GM23248 (cell line): ENCODE measurements around the gene THEM4. TPM values are rescaled to one million over a fixed set of nuclear protein-coding genes. Genes with fewer than 3 reads are reported as not detected.
A peak's percentile ranks its signal among the peaks of the same experiment; 100 is the strongest.
"Not testable (repeated sequence)": the region's sequence is repeated elsewhere in the genome, so short reads cannot be mapped to it uniquely, and the experiment has no call there.

Experiments
- DNase-seq: peaks from one replicate; pipeline ENCODE4 v3.0.0-alpha.2; 2015
- H2AFZ ChIP-seq: fragments of 200-600 bp; sonication (generic); 2 replicates; pipeline ENCODE4 v1.6.1; 2016; ENCODE audit warnings: antibody characterized with exemption
- H3F3A ChIP-seq: fragments of 200-600 bp; sonication (generic); 2 replicates; pipeline ENCODE4 v1.6.1; 2016; ENCODE audit warnings: mild to moderate bottlenecking, antibody characterized with exemption, mixed run types; ENCODE audit not compliant: insufficient read depth
- H3K27ac ChIP-seq: fragments of 200-600 bp; sonication (generic); 2 replicates; pipeline ENCODE4 v1.5.1; 2016; ENCODE audit warnings: mild to moderate bottlenecking
- H3K27me3 ChIP-seq: fragments of 200-600 bp; sonication (generic); replicated peaks from 2 replicates; pipeline ENCODE4 v1.6.1; 2016; ENCODE audit warnings: mild to moderate bottlenecking; ENCODE audit not compliant: insufficient read depth
- H3K36me3 ChIP-seq: fragments of 200-600 bp; sonication (generic); 2 replicates; pipeline ENCODE4 v1.6.1; 2016; ENCODE audit warnings: low read depth, mild to moderate bottlenecking
- H3K4me1 ChIP-seq: fragments of 200-600 bp; sonication (generic); 2 replicates; pipeline ENCODE4 v1.6.1; 2016; ENCODE audit warnings: mild to moderate bottlenecking; ENCODE audit not compliant: insufficient read depth
- H3K4me2 ChIP-seq: fragments of 200-600 bp; sonication (generic); one replicate; pipeline ENCODE4 v1.6.1; 2016; ENCODE audit warnings: mild to moderate bottlenecking; ENCODE audit not compliant: unreplicated experiment
- H3K4me3 ChIP-seq: fragments of 200-600 bp; sonication (generic); 2 replicates; pipeline ENCODE4 v1.5.1; 2016; ENCODE audit warnings: mild to moderate bottlenecking
- H3K79me2 ChIP-seq: fragments of 200-600 bp; sonication (generic); 2 replicates; pipeline ENCODE4 v1.6.1; 2016; ENCODE audit warnings: mild to moderate bottlenecking; ENCODE audit not compliant: insufficient read depth
- H3K9ac ChIP-seq: fragments of 200-600 bp; sonication (generic); 2 replicates; pipeline ENCODE4 v1.6.1; 2016; ENCODE audit warnings: mild to moderate bottlenecking
- H3K9me2 ChIP-seq: fragments of 200-600 bp; sonication (generic); 2 replicates; pipeline ENCODE4 v1.6.1; 2016; ENCODE audit warnings: mixed run types, mild to moderate bottlenecking, moderate library complexity; ENCODE audit not compliant: insufficient read depth
- H3K9me3 ChIP-seq: fragments of 200-600 bp; sonication (generic); one replicate; pipeline ENCODE4 v1.6.1; 2017; ENCODE audit warnings: low read depth
- H4K20me1 ChIP-seq: fragments of 200-600 bp; sonication (generic); 2 replicates; pipeline ENCODE4 v1.6.0; 2016; ENCODE audit not compliant: insufficient read depth
- EZH2 ChIP-seq: fragments of 200-600 bp; sonication (generic); IDR thresholded peaks from 2 replicates; pipeline ENCODE4 v1.6.1; 2018; ENCODE audit warnings: antibody characterized with exemption, mild to moderate bottlenecking; ENCODE audit not compliant: insufficient read depth, poor library complexity, severe bottlenecking
- EZH2phosphoT487 ChIP-seq: fragments of 200-600 bp; sonication (generic); IDR thresholded peaks from 2 replicates; pipeline ENCODE4 v1.6.1; 2018; ENCODE audit warnings: antibody characterized with exemption, moderate library complexity, mild to moderate bottlenecking, low read depth; ENCODE audit not compliant: insufficient read depth
- WGBS, 2 experiments: methylation state at CpG; one replicate each; pipeline ENCODE4 v1.1.6; 2015 to 2017; ENCODE audit warnings: low lambda C conversion rate in 2 of 2, low coverage in 1 of 2; ENCODE audit errors: missing lambda C conversion rate in 2 of 2; 5-methylcytosine and 5-hydroxymethylcytosine counted together
- in situ Hi-C: fragments of 300-500 bp; cut with MboI; formaldehyde crosslinking; loops from 2 replicates; pipeline ENCODE4 v1.15.0; 2020
- polyA plus RNA-seq: library from polyadenylated mRNA; unstranded; fragments of >200 nt; fragmentation: Nextera tagmentation; extraction: Ambion mirVana; gene quantifications from 2 replicates; pipeline ENCODE4 v1.2.1, GENCODE V29; 2016
- total RNA-seq: library from RNA; depleted of rRNA; stranded (reverse); fragments of >200 nt; shearing (Covaris generic); gene quantifications from 2 replicates; pipeline ENCODE4 v1.2.3, GENCODE V29; 2014

THEM4 gene
- total and polyA plus RNA-seq, 2 experiments from 2014 or later, result 14.6 to 17.9 TPM

GRCh38 chr1:151908228-151908691 lies 1.1 kb downstream of the THEM4 start:
- H3K36me3 ChIP-seq, result 0 out of 2 replicates have a peak, but pooled peaks cover 3% of the 10 kb centered on the region
- DNase-seq, result peak; percentile 50
- peak overlapping the region; percentile 51 for H3K27ac ChIP-seq
- H4K20me1 ChIP-seq, result no peaks in the 10 kb centered on the region
- H3F3A ChIP-seq, result peaks cover 12% of the 10 kb centered on the region; the same call in 1 of the 2 replicates
- H3K4me1 ChIP-seq, result peaks cover 15% of the 10 kb centered on the region; the same call in 1 of the 2 replicates
- TF ChIP-seq EZH2phosphoT487, result no peak
- no peak for TF ChIP-seq EZH2
- H3K9ac ChIP-seq, result peak overlapping the region; percentile 89
- WGBS, 2 experiments, result 76 to 77% methylated on average over 10 of the region's 10 CpGs
- no peaks in the 10 kb centered on the region for H3K9me2 ChIP-seq
- no peaks in the 10 kb centered on the region for H3K27me3 ChIP-seq
- peak overlapping the region; percentile 82 for H3K4me2 ChIP-seq
- in situ Hi-C loops, result no loop called here
- peak overlapping the region; percentile 78 for H3K4me3 ChIP-seq
- H2AFZ ChIP-seq, result peak overlapping the region; percentile 88; the same call in 1 of the 2 replicates
- peaks cover 16% of the 10 kb centered on the region for H3K79me2 ChIP-seq
- H3K9me3 ChIP-seq, result no peaks in the 10 kb centered on the region

GRCh38 chr1:151907363-151908139 lies 1.8 kb downstream of the THEM4 start:
- in situ Hi-C loops, result no loop called here
- Histone ChIP-seq H3K79me2 (peaks cover 20% of the 10 kb centered on the region), H2AFZ (no peak overlapping the region), H3K9me2 (no peaks in the 10 kb centered on the region), H3K4me1 (peaks cover 15% of the 10 kb centered on the region; the same call in 1 of the 2 replicates), H3K27ac (no peak overlapping the region), H4K20me1 (no peaks in the 10 kb centered on the region), H3K4me3 (no peak overlapping the region), H3K9ac (no peak overlapping the region), H3K36me3 (0 out of 2 replicates have a peak, but pooled peaks cover 3% of the 10 kb centered on the region), H3K27me3 (no peaks in the 10 kb centered on the region), H3K4me2 (no peak overlapping the region), H3K9me3 (no peaks in the 10 kb centered on the region), H3F3A (peaks cover 12% of the 10 kb centered on the region; the same call in 1 of the 2 replicates)
- DNase-seq, result no peak
- TF ChIP-seq EZH2, result no peak
- TF ChIP-seq EZH2phosphoT487, result no peak
- 98% methylated on average over 9 of the region's 9 CpGs for WGBS, 2 experiments

GRCh38 chr1:151906324-151906645 lies 3.0 kb downstream of the THEM4 start:
- H2AFZ ChIP-seq, H3K4me2 ChIP-seq, in situ Hi-C loops, H3K27me3 ChIP-seq, H3K36me3 ChIP-seq, DNase-seq, H4K20me1 ChIP-seq, H3K9ac ChIP-seq, H3K27ac ChIP-seq, H3K4me3 ChIP-seq, H3K9me3 ChIP-seq, H3K9me2 ChIP-seq: not testable (repeated sequence)
- peaks cover 15% of the 10 kb centered on the region; the same call in 1 of the 2 replicates for H3K4me1 ChIP-seq
- peaks cover 32% of the 10 kb centered on the region for H3K79me2 ChIP-seq
- WGBS, 2 experiments, result 96 to 98% methylated on average over 9 to 14 of the region's 14 CpGs
- peaks cover 12% of the 10 kb centered on the region; the same call in 1 of the 2 replicates for H3F3A ChIP-seq

GRCh38 chr1:151905443-151906323 lies 3.6 kb downstream of the THEM4 start:
- H3K9ac ChIP-seq, H3K4me2 ChIP-seq, H3K9me2 ChIP-seq, H3K27me3 ChIP-seq, H3K4me3 ChIP-seq, H3K36me3 ChIP-seq, H3K9me3 ChIP-seq, H4K20me1 ChIP-seq, in situ Hi-C loops: not testable (repeated sequence)
- Histone ChIP-seq H3K79me2 (peaks cover 38% of the 10 kb centered on the region), H3K27ac (peak overlapping the region; percentile 45), H3K4me1 (peaks cover 15% of the 10 kb centered on the region; the same call in 1 of the 2 replicates), H3F3A (peaks cover 12% of the 10 kb centered on the region; the same call in 1 of the 2 replicates), H2AFZ (peak overlapping the region; percentile 55)
- DNase-seq, result peak; percentile 53
- 91% methylated on average over 21 of the region's 22 CpGs for WGBS, 2 experiments
